ENCODE data around the gene TLX1.

DNA sequence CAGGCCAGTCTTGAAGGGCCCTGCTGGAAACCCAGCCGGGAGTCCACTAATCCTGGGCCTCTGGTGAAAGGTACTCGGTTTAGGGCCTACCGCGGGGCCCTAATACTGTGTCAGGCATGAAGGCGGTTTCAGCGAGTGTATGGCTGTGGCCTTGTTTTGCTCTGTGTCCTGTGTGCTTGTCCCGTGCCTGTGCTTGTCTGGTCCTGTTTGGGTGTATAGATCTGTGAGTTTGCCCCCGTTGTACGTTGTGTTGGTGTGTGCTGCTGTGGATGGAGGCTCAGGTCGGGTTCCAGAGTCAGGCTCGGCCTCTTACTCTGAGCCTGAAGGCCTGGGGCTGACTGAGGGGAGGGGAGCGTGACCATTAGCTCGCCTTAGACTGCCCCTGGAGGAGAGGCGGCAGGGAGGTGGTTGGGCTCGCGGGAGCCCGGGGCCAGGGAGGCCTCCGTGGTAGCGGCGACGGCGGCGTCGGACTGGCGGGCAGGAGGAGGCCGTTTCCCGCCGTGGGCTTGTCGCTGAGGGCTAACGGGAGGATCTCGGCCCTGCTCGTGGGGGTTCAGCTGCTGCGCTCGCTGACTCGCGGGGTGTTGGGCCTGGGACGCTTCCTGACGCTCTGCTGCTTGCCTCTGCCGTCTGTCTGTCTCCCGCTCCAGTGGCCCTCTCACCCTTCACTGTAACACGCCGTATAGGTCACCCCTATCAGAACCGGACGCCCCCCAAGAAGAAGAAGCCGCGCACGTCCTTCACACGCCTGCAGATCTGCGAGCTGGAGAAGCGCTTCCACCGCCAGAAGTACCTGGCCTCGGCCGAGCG lies 2.6 kb downstream of the TLX1 start:
- TF ChIP-seq, protein P1, sequence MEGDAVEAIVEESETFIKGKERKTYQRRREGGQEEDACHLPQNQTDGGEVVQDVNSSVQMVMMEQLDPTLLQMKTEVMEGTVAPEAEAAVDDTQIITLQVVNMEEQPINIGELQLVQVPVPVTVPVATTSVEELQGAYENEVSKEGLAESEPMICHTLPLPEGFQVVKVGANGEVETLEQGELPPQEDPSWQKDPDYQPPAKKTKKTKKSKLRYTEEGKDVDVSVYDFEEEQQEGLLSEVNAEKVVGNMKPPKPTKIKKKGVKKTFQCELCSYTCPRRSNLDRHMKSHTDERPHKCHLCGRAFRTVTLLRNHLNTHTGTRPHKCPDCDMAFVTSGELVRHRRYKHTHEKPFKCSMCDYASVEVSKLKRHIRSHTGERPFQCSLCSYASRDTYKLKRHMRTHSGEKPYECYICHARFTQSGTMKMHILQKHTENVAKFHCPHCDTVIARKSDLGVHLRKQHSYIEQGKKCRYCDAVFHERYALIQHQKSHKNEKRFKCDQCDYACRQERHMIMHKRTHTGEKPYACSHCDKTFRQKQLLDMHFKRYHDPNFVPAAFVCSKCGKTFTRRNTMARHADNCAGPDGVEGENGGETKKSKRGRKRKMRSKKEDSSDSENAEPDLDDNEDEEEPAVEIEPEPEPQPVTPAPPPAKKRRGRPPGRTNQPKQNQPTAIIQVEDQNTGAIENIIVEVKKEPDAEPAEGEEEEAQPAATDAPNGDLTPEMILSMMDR (IDR thresholded peaks at IDR 0.05; ENCODE audit: low read depth, low read length), result no peak
- TF ChIP-seq POLR2A (IDR thresholded peaks at IDR 0.05; ENCODE audit: extremely low read depth, insufficient read length), result no peak
- TF ChIP-seq MYC (IDR thresholded peaks at IDR 0.05; ENCODE audit: low read depth, low read length), result no peak

Measured in NB4 (cell line).